BLaER1 treated with 17β-estradiol and CSF1 and Interleukin-3, amounts not matched to agents 10 nM and 100 nM (cell line): ENCODE data around the gene MDFI.
A peak's percentile ranks its signal among the peaks of the same experiment; 100 is the strongest.

Experiments used
- H3K27ac ChIP-seq, 11 experiments: shearing (Covaris generic); formaldehyde crosslinking; 2 replicates each; pipeline ENCODE4 v1.8.1; 2022
- H3K27me3 ChIP-seq, 11 experiments: shearing (Covaris generic); formaldehyde crosslinking; 2 replicates each; pipeline ENCODE4 v1.8.1; 2022
- H3K36me3 ChIP-seq, 11 experiments: shearing (Covaris generic); formaldehyde crosslinking; 2 replicates each; pipeline ENCODE4 v1.8.1; 2022
- H3K4me1 ChIP-seq, 10 experiments: shearing (Covaris generic); formaldehyde crosslinking; 2 replicates each; pipeline ENCODE4 v1.8.1; 2022
- H3K4me2 ChIP-seq, 11 experiments: shearing (Covaris generic); formaldehyde crosslinking; 2 replicates each; pipeline ENCODE4 v1.8.1; 2022
- H3K4me3 ChIP-seq, 10 experiments: shearing (Covaris generic); formaldehyde crosslinking; 2 replicates each; pipeline ENCODE4 v1.8.1; 2022
- H3K9ac ChIP-seq, 11 experiments: shearing (Covaris generic); formaldehyde crosslinking; 2 replicates each; pipeline ENCODE4 v1.8.1; 2022
- H3K9me3 ChIP-seq, 11 experiments: shearing (Covaris generic); formaldehyde crosslinking; replicated peaks in 1 of 11; 2 replicates each; pipeline ENCODE4 v1.8.1; 2022
- H4K20me1 ChIP-seq, 11 experiments: shearing (Covaris generic); formaldehyde crosslinking; 2 replicates each; pipeline ENCODE4 v1.8.1; 2022
- Cebpa-rat ChIP-seq, 11 experiments: shearing (Covaris generic); IDR thresholded peaks; 2 replicates each; pipeline ENCODE4 v1.8.1; 2022

MDFI gene

GRCh38 chr6:41594766-41595165 is 43.5 kb upstream of the MDFI start:
- TF ChIP-seq Cebpa-rat (IDR thresholded peaks at IDR 0.05): no peak
- H3K4me3 ChIP-seq: no peak overlapping the region
- no peak overlapping the region for H3K4me2 ChIP-seq
- H3K9me3 ChIP-seq: no peaks in the 10 kb centered on the region
- H3K27me3 ChIP-seq: no peaks in the 10 kb centered on the region
- peaks cover 15 to 86% (median 56%) of the 10 kb centered on the region in 11 experiments for H3K36me3 ChIP-seq
- H3K27ac ChIP-seq: no peak overlapping the region
- H3K9ac ChIP-seq: no peak overlapping the region
- H4K20me1 ChIP-seq: peaks cover 0 to 67% (median 9%) of the 10 kb centered on the region in 11 experiments; a peak in 9 of 22 replicates
- H3K4me1 ChIP-seq: peaks cover 8 to 16% (median 16%) of the 10 kb centered on the region in 10 experiments; a peak in 19 of 20 replicates

- H3K36me3 ChIP-seq: peaks cover 15 to 82% (median 52%) of the 10 kb centered on the region in 11 experiments
- H3K4me1 ChIP-seq: peaks cover 8 to 20% (median 20%) of the 10 kb centered on the region in 10 experiments; a peak in 19 of 20 replicates
- peaks cover 0 to 66% (median 7%) of the 10 kb centered on the region in 11 experiments; a peak in 9 of 22 replicates for H4K20me1 ChIP-seq
- H3K4me3 ChIP-seq: no peak overlapping the region
- TF ChIP-seq Cebpa-rat (IDR thresholded peaks at IDR 0.05): no peak
- H3K9me3 ChIP-seq: no peaks in the 10 kb centered on the region
- no peaks in the 10 kb centered on the region for H3K27me3 ChIP-seq
- no peak overlapping the region for H3K27ac ChIP-seq
- no peak overlapping the region for H3K9ac ChIP-seq
- no peak overlapping the region for H3K4me2 ChIP-seq
Observed at GRCh38 chr6:41595166-41595565, 43.1 kb upstream of the MDFI start.

DNA sequence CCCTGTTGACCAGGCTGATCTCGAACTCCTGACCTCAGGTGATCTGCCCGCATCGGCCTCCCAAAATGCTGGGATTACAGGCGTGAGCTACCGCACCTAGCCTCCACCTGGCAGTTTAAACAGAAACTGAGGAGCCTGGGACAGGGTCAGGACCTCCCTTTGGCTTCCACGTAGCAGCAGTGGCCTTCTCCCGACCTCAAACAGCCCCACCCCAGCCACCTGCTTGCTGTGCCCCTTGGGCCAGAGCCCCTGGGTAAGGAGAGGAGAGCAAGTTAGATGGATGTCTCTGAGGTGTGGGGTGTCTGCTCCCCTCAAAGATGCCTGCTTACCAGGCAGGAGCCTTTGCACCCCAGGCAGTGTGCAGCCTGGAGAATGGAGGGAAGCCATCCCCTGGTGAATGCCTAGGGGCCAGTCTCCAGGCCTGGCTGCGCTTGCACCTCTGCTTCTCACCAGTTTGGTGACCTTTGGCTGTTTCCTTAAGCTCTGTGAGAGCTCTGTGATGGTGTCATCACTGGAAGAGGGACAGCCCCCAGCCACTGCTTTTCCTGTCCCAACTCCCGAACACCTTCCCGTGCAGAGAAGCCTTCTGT is 42.1 kb upstream of the MDFI start:
- Histone ChIP-seq H3K4me3 (no peak overlapping the region), H3K4me2 (no peak overlapping the region), H3K36me3 (peaks cover 9 to 72% (median 42%) of the 10 kb centered on the region in 11 experiments), H3K27me3 (no peaks in the 10 kb centered on the region), H3K9ac (no peak overlapping the region), H4K20me1 (peaks cover 0 to 65% (median 5%) of the 10 kb centered on the region in 11 experiments; a peak in 9 of 22 replicates), H3K27ac (no peak overlapping the region), H3K4me1 (peaks cover 8 to 31% (median 29%) of the 10 kb centered on the region in 10 experiments; a peak in 19 of 20 replicates), H3K9me3 (no peaks in the 10 kb centered on the region)
- no peak for TF ChIP-seq Cebpa-rat (IDR thresholded peaks at IDR 0.05)

DNA sequence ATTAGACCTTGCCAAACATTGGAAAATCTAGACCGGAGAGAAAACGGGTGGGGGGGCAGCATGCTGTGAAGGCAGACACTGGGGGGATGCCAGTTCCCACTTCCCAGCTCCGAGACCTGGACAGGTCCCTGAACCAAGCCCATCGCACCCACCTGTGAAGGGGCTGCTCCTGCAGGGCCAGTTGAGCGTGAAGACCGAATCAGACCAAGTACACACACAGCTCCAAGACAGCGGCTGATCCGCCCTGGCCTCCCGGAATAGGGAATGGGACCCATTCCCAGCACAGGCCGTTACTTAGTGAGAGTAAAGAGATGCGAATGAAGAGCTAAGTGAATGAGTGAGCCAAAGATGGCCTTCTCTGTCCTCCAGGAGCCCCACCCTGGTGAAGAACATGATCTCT is 41.5 kb upstream of the MDFI start:
- H3K4me1 ChIP-seq: peaks cover 11 to 37% (median 35%) of the 10 kb centered on the region in 10 experiments; a peak in 19 of 20 replicates
- peaks cover 0 to 64% (median 0%) of the 10 kb centered on the region in 11 experiments; a peak in 5 of 22 replicates for H4K20me1 ChIP-seq
- no peak overlapping the region for H3K27ac ChIP-seq
- H3K9me3 ChIP-seq: no peaks in the 10 kb centered on the region
- peaks cover 3 to 66% (median 36%) of the 10 kb centered on the region in 11 experiments; a peak in 19 of 22 replicates for H3K36me3 ChIP-seq
- H3K27me3 ChIP-seq: no peaks in the 10 kb centered on the region
- H3K9ac ChIP-seq: no peak overlapping the region
- H3K4me2 ChIP-seq: no peak overlapping the region
- TF ChIP-seq Cebpa-rat (IDR thresholded peaks at IDR 0.05): no peak
- no peak overlapping the region for H3K4me3 ChIP-seq

DNA sequence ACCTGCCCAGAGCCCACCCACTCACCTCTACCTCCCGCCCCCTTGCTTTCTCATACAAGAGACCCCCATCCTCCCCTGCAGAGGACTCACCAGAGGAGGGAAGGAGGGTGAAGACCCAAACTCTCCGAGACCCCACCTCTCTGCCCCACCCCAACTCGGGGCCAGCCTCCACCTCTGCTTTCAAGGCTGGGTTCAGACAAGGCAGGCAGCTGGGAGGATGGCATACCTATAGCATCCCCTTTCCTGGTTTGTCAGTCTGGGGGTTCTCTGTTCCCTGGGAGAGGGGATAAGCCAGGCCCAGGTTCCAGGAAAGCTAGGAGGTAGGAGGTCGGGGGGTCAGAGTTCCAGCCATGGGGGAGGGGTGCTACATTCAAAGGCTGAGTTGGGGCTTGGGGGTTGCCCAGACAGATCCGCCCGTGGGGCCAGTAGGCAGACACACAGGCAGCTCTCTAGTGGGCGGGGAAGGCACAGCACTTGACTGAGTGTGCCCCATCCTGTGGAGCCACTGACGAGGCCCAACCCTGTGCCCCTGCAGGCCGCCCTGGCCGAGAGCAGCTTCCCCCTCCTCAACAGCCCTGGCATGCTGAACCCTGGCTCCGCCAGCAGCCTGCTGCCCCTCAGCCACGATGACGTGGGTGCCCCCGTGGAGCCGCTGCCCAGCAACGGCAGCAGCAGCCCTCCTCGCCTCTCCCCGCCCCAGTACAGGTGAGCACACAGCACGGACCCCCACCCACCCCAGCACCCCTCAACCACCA is 40.8 kb upstream of the MDFI start:
- peaks cover 17 to 43% (median 41%) of the 10 kb centered on the region in 10 experiments for H3K4me1 ChIP-seq
- H4K20me1 ChIP-seq: peaks cover 0 to 66% (median 0%) of the 10 kb centered on the region in 11 experiments; a peak in 4 of 22 replicates
- no peak overlapping the region for H3K4me2 ChIP-seq
- no peak overlapping the region for H3K9ac ChIP-seq
- H3K27me3 ChIP-seq: no peaks in the 10 kb centered on the region
- TF ChIP-seq Cebpa-rat (IDR thresholded peaks at IDR 0.05): no peak
- H3K27ac ChIP-seq: no peak overlapping the region
- no peaks in the 10 kb centered on the region for H3K9me3 ChIP-seq
- no peak overlapping the region for H3K4me3 ChIP-seq
- peaks cover 3 to 63% (median 32%) of the 10 kb centered on the region in 11 experiments; a peak in 19 of 22 replicates for H3K36me3 ChIP-seq

DNA sequence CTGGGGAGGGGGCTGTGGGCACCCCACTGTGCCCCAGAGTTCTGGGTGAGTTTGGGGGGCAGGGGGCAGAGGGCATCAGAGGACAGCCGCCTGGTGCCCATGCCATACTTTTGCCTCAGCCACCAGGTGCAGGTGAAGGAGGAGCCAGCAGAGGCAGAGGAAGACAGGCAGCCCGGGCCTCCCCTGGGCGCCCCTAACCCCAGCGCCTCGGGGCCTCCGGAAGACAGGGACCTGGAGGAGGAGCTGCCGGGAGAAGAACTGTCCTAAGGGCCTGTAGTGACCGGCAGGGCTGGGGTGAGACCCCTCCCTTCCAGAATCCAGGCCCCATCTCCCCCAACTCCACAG is 39.6 kb upstream of the MDFI start:
- Histone ChIP-seq H3K27ac (peak overlapping the region in 5 of 11 experiments; percentile 34 to 57 (median 50); a peak in 9 of 22 replicates), H3K4me2 (peak overlapping the region in 9 of 11 experiments; percentile 67 to 96 (median 83); a peak in 17 of 22 replicates), H3K27me3 (no peaks in the 10 kb centered on the region), H3K4me1 (peaks cover 23 to 53% (median 49%) of the 10 kb centered on the region in 10 experiments), H3K4me3 (no peak overlapping the region; a peak in 1 of 20 replicates), H3K36me3 (peaks cover 3 to 51% (median 24%) of the 10 kb centered on the region in 11 experiments; a peak in 19 of 22 replicates), H3K9ac (peak overlapping the region in 9 of 11 experiments; percentile 16 to 72 (median 40); a peak in 12 of 22 replicates), H3K9me3 (no peaks in the 10 kb centered on the region), H4K20me1 (peaks cover 0 to 60% (median 0%) of the 10 kb centered on the region in 11 experiments; a peak in 3 of 22 replicates)
- no peak for TF ChIP-seq Cebpa-rat (IDR thresholded peaks at IDR 0.05)

DNA sequence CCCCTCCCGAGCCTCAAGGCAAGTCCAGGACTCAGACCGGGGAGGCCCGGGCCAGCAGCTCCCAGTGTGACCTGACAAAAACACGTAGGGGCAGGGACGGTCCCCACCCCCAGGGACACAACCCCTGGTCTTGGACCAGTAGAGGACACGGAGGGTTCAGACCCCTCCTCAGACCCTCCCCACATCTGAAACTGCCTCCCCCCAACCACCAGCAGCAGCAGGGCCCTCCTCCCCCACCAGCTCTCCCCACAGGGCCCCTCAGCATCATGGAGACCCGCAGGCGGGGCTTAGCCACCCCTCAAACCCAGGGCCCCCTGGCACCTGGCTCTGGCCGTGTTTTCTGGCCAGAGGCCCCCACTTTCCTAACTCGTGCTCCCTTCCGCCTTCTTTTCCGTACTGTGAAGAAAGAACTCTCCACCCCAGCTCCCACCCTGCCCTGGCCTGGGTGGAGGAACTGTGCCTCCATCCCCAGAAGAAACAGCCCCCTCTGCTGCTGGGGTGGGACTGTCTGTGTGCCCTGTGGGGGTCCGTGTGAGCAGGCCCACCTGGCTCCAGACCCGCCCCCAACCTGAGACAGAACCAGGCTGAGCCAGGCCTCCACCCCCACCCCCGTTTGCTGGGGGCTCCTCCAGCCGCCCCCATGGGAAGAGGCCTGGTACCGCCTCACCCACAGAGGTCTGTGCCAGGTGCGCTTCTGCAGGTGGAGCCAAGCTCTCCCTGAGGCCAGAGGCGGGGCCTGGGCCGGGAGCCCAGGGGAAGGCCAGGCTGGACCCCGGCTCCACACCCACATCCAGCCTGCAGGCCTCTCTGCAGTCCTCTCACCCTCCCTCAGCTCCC is 39.0 kb upstream of the MDFI start:
- Histone ChIP-seq H3K9me3 (no peaks in the 10 kb centered on the region), H3K4me3 (peak overlapping the region in 1 of 10 experiments; percentile 33; a peak in 2 of 20 replicates), H3K27me3 (no peaks in the 10 kb centered on the region), H3K4me2 (peak overlapping the region; percentile 19 to 96 (median 81); a peak in 20 of 22 replicates), H4K20me1 (peaks cover 0 to 59% (median 0%) of the 10 kb centered on the region in 11 experiments; a peak in 3 of 22 replicates), H3K36me3 (peaks cover 3 to 45% (median 20%) of the 10 kb centered on the region in 11 experiments; a peak in 19 of 22 replicates), H3K4me1 (peaks cover 23 to 53% (median 51%) of the 10 kb centered on the region in 10 experiments), H3K27ac (peak overlapping the region in 7 of 11 experiments; percentile 22 to 57 (median 38); a peak in 11 of 22 replicates), H3K9ac (peak overlapping the region in 10 of 11 experiments; percentile 28 to 72 (median 52); a peak in 19 of 22 replicates)
- TF ChIP-seq Cebpa-rat (IDR thresholded peaks at IDR 0.05): no peak

- no peaks in the 10 kb centered on the region for H3K27me3 ChIP-seq
- no peaks in the 10 kb centered on the region for H3K9me3 ChIP-seq
- peak overlapping the region in 10 of 11 experiments; percentile 48 to 96 (median 82); a peak in 19 of 22 replicates for H3K4me2 ChIP-seq
- H3K36me3 ChIP-seq: peaks cover 3 to 37% (median 15%) of the 10 kb centered on the region in 11 experiments; a peak in 19 of 22 replicates
- H3K27ac ChIP-seq: peak overlapping the region in 7 of 11 experiments; percentile 8 to 57 (median 42); a peak in 9 of 22 replicates
- no peak for TF ChIP-seq Cebpa-rat (IDR thresholded peaks at IDR 0.05)
- H4K20me1 ChIP-seq: peaks cover 0 to 52% (median 0%) of the 10 kb centered on the region in 11 experiments; a peak in 3 of 22 replicates
- peak overlapping the region in 10 of 11 experiments; percentile 21 to 72 (median 52); a peak in 12 of 22 replicates for H3K9ac ChIP-seq
- peak overlapping the region in 1 of 10 experiments; percentile 33; a peak in 1 of 20 replicates for H3K4me3 ChIP-seq
- peaks cover 23 to 58% (median 51%) of the 10 kb centered on the region in 10 experiments for H3K4me1 ChIP-seq
Observed at GRCh38 chr6:41599852-41600445, 38.3 kb upstream of the MDFI start.
